SK-N-SH treated with all-trans-retinoic acid at 6 μM for 48 hours (cell line): ENCODE results near the gene CCDC148.

Source experiments
- ATAC-seq: fragments of 200-7000 bp; cut with Tn5 transposase; 3 replicates; pipeline ENCODE4 v1.9.1; 2020; ENCODE audit warnings: mild to moderate bottlenecking, moderate library complexity
- ARNTL ChIP-seq: fragments of 450-650 bp; formaldehyde crosslinking; IDR thresholded peaks from 2 replicates; pipeline ENCODE4 v1.5.0; 2020; ENCODE audit warnings: low read depth, mild to moderate bottlenecking, moderate library complexity, borderline replicate concordance
- BACH2 ChIP-seq: fragments of 250-450 bp; sonication (Bioruptor Pico); IDR thresholded peaks from 2 replicates; pipeline ENCODE4 v1.9.0; 2021; ENCODE audit warnings: mild to moderate bottlenecking, borderline replicate concordance
- CSDC2 ChIP-seq: fragments of 250-450 bp; sonication (Bioruptor Pico); IDR thresholded peaks from 2 replicates; pipeline ENCODE4 v1.5.0; 2020; ENCODE audit warnings: mild to moderate bottlenecking, moderate library complexity
- CSRNP3 ChIP-seq: fragments of 250-450 bp; sonication (Bioruptor Pico); IDR thresholded peaks from 2 replicates; pipeline ENCODE4 v1.5.1; 2021; ENCODE audit warnings: mild to moderate bottlenecking, moderate library complexity
- ESRRG ChIP-seq: fragments of 250-450 bp; sonication (Bioruptor Pico); IDR thresholded peaks from 2 replicates; pipeline ENCODE4 v1.6.1; 2021; ENCODE audit warnings: mild to moderate bottlenecking
- GLIS3 ChIP-seq: fragments of 250-450 bp; sonication (Bioruptor Pico); IDR thresholded peaks from 2 replicates; pipeline ENCODE4 v1.5.0; 2020; ENCODE audit warnings: mild to moderate bottlenecking, moderate library complexity
- ISL1 ChIP-seq: fragments of 250-450 bp; sonication (Bioruptor Pico); IDR thresholded peaks from 2 replicates; pipeline ENCODE4 v2.1.2; 2022; ENCODE audit warnings: mild to moderate bottlenecking, moderate library complexity
- OSR1 ChIP-seq: fragments of 250-450 bp; sonication (Bioruptor Pico); IDR thresholded peaks from 2 replicates; pipeline ENCODE4 v1.8.0; 2022; ENCODE audit warnings: moderate library complexity, mild to moderate bottlenecking, inconsistent platforms
- PPARA ChIP-seq: fragments of 250-450 bp; sonication (Bioruptor Pico); IDR thresholded peaks from 2 replicates; pipeline ENCODE4 v1.5.0; 2020; ENCODE audit warnings: mild to moderate bottlenecking, borderline replicate concordance
- RARB ChIP-seq: fragments of 250-450 bp; sonication (Bioruptor Pico); IDR thresholded peaks from 2 replicates; pipeline ENCODE4 v1.8.0; 2021; ENCODE audit warnings: mild to moderate bottlenecking, moderate library complexity
- SNAI2 ChIP-seq: fragments of 250-450 bp; sonication (Bioruptor Pico); IDR thresholded peaks from 2 replicates; pipeline ENCODE4 v1.5.0; 2020; ENCODE audit warnings: mild to moderate bottlenecking, moderate library complexity
- TOX ChIP-seq: fragments of 250-450 bp; sonication (Bioruptor Pico); IDR thresholded peaks from 2 replicates; pipeline ENCODE4 v1.8.0; 2021; ENCODE audit warnings: mild to moderate bottlenecking, moderate library complexity, borderline replicate concordance
- ZC3H10 ChIP-seq: fragments of 250-450 bp; sonication (Bioruptor Pico); IDR thresholded peaks from 2 replicates; pipeline ENCODE4 v1.5.1; 2021; ENCODE audit warnings: mild to moderate bottlenecking, moderate library complexity
- ZFP3 ChIP-seq: fragments of 250-450 bp; sonication (Bioruptor Pico); IDR thresholded peaks from 2 replicates; pipeline ENCODE4 v1.5.0; 2020; ENCODE audit warnings: mild to moderate bottlenecking, moderate library complexity
- ZFP30 ChIP-seq: fragments of 450-650 bp; formaldehyde crosslinking; IDR thresholded peaks from 2 replicates; pipeline ENCODE4 v1.5.0; 2022; ENCODE audit warnings: mild to moderate bottlenecking, moderate library complexity
- ZNF565 ChIP-seq: fragments of 450-650 bp; formaldehyde crosslinking; conservative IDR thresholded peaks from 2 replicates; pipeline ENCODE4 v1.5.0; 2020; ENCODE audit warnings: low read depth, mild to moderate bottlenecking, moderate library complexity
- ZNF70 ChIP-seq: fragments of 450-650 bp; formaldehyde crosslinking; IDR thresholded peaks from 2 replicates; pipeline ENCODE4 v1.5.0; 2020; ENCODE audit warnings: mild to moderate bottlenecking, moderate library complexity
- ZNF8 ChIP-seq: fragments of 450-650 bp; formaldehyde crosslinking; IDR thresholded peaks from 2 replicates; pipeline ENCODE4 v1.5.0; 2020; ENCODE audit warnings: mild to moderate bottlenecking, moderate library complexity
- TF ChIP-seq, protein P1 (sequence below): fragments of 250-450 bp; sonication (Bioruptor Pico); IDR thresholded peaks from 2 replicates; pipeline ENCODE4 v1.5.1; 2020; ENCODE audit warnings: low read depth, mild to moderate bottlenecking, moderate library complexity
- TF ChIP-seq, protein P2 (sequence below): fragments of 250-450 bp; sonication (Bioruptor Pico); IDR thresholded peaks from 2 replicates; pipeline ENCODE4 v1.8.0; 2021; ENCODE audit warnings: low read depth, mild to moderate bottlenecking, moderate library complexity, borderline replicate concordance
- TF ChIP-seq, protein P3 (sequence below): fragments of 250-450 bp; sonication (Bioruptor Pico); IDR thresholded peaks from 2 replicates; pipeline ENCODE4 v1.5.0; 2020; ENCODE audit warnings: mild to moderate bottlenecking, moderate library complexity

Gene CCDC148

DNA sequence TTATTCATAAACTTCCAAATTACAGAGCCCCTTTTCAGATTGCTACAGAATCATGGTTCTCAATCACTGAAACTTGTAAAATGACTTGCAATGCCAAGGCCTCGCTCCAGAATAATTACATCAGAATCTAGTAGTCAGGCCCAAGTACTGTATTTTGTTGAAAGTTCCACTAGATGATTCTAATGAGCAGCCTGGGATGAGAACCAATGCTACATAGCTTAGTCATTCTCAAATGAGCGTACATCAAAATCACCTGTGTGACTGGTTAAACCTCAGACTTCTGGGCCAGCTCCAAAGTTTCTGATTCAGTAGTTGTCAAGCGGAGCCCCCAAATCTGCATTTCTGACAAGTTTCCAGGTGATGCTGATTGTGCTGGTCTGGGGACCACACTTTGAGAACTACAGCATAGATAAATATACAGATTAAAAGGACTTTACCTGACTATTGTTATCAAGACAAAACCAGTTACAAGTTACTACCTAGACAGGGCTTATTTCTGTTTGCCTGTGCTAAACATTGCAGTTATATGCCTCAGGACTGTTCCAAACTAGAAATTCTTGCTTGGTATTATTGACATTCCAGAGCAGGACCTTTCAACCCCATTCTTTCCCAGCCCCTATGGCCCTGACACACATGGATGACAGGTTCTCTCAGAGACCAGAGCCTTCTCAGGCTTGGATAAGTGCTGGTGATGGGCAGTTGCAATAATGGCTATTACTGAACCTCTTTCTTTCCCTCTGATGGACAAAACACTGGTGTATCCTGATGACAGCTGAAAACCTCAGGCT lies 271.8 kb downstream of the CCDC148 start (continued):
- TF ChIP-seq CSRNP3 (CRISPR knock-in tag) (no peak), ISL1 (no peak), OSR1 (CRISPR knock-in tag) (no peak), ZFP3 (CRISPR knock-in tag) (no peak), ESRRG (CRISPR knock-in tag) (no peak), SNAI2 (no peak)
- TF ChIP-seq, protein P1, sequence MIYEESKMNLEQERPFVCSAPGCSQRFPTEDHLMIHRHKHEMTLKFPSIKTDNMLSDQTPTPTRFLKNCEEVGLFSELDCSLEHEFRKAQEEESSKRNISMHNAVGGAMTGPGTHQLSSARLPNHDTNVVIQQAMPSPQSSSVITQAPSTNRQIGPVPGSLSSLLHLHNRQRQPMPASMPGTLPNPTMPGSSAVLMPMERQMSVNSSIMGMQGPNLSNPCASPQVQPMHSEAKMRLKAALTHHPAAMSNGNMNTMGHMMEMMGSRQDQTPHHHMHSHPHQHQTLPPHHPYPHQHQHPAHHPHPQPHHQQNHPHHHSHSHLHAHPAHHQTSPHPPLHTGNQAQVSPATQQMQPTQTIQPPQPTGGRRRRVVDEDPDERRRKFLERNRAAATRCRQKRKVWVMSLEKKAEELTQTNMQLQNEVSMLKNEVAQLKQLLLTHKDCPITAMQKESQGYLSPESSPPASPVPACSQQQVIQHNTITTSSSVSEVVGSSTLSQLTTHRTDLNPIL (CRISPR knock-in tag) = no peak

- TF ChIP-seq ARNTL (no peak), CSDC2 (CRISPR knock-in tag) (no peak), OSR1 (CRISPR knock-in tag) (no peak), GLIS3 (CRISPR knock-in tag) (no peak), ZC3H10 (CRISPR knock-in tag) (no peak), ZFP3 (CRISPR knock-in tag) (no peak), TOX (no peak), ZNF70 (no peak), BACH2 (CRISPR knock-in tag) (no peak), ZFP30 (no peak), ZNF8 (CRISPR knock-in tag) (no peak), RARB (CRISPR knock-in tag) (no peak), SNAI2 (no peak), CSRNP3 (CRISPR knock-in tag) (no peak), ZNF565 (CRISPR knock-in tag) (no peak), PPARA (CRISPR knock-in tag) (no peak)
- TF ChIP-seq, protein P2, sequence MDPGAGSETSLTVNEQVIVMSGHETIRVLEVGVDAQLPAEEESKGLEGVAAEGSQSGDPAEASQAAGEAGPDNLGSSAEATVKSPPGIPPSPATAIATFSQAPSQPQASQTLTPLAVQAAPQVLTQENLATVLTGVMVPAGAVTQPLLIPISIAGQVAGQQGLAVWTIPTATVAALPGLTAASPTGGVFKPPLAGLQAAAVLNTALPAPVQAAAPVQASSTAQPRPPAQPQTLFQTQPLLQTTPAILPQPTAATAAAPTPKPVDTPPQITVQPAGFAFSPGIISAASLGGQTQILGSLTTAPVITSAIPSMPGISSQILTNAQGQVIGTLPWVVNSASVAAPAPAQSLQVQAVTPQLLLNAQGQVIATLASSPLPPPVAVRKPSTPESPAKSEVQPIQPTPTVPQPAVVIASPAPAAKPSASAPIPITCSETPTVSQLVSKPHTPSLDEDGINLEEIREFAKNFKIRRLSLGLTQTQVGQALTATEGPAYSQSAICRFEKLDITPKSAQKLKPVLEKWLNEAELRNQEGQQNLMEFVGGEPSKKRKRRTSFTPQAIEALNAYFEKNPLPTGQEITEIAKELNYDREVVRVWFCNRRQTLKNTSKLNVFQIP = no peak
- TF ChIP-seq, protein P1 (CRISPR knock-in tag) = no peak
- TF ChIP-seq, protein P3, sequence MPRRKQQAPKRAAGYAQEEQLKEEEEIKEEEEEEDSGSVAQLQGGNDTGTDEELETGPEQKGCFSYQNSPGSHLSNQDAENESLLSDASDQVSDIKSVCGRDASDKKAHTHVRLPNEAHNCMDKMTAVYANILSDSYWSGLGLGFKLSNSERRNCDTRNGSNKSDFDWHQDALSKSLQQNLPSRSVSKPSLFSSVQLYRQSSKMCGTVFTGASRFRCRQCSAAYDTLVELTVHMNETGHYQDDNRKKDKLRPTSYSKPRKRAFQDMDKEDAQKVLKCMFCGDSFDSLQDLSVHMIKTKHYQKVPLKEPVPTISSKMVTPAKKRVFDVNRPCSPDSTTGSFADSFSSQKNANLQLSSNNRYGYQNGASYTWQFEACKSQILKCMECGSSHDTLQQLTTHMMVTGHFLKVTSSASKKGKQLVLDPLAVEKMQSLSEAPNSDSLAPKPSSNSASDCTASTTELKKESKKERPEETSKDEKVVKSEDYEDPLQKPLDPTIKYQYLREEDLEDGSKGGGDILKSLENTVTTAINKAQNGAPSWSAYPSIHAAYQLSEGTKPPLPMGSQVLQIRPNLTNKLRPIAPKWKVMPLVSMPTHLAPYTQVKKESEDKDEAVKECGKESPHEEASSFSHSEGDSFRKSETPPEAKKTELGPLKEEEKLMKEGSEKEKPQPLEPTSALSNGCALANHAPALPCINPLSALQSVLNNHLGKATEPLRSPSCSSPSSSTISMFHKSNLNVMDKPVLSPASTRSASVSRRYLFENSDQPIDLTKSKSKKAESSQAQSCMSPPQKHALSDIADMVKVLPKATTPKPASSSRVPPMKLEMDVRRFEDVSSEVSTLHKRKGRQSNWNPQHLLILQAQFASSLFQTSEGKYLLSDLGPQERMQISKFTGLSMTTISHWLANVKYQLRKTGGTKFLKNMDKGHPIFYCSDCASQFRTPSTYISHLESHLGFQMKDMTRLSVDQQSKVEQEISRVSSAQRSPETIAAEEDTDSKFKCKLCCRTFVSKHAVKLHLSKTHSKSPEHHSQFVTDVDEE (CRISPR knock-in tag) = no peak
- ATAC-seq = no peak
Measured at GRCh38 chr2:158184001-158184400, 272.6 kb downstream of the CCDC148 start.
